ENCODE data around the gene RAD54L2. TPM values are rescaled to one million over a fixed set of nuclear protein-coding genes. Genes with fewer than 3 reads are reported as not detected.
"Not testable (repeated sequence)": the region's sequence is repeated elsewhere in the genome, so short reads cannot be mapped to it uniquely, and the experiment has no call there.

The RAD54L2 gene
- total RNA-seq, 4 donors from 2014 or later = 22.1 to 57.8 (median 26.5) TPM

- no peak overlapping the region for H3K27ac ChIP-seq
- H3K36me3 ChIP-seq = no peaks in the 10 kb centered on the region
- DNase-seq = no peak
- H3K9me3 ChIP-seq = no peaks in the 10 kb centered on the region
- H3K4me3 ChIP-seq = no peak overlapping the region
- TF ChIP-seq POLR2A (IDR thresholded peaks at IDR 0.05) (no peak), CTCF (IDR thresholded peaks at IDR 0.05) (no peak)
- H3K27me3 ChIP-seq = no peaks in the 10 kb centered on the region
- H3K4me1 ChIP-seq = peaks cover 0 to 3% (median 0%) of the 10 kb centered on the region in 4 donors
These were observed 16.1 kb upstream of the RAD54L2 start for GRCh38 chr3:51522273-51522962.

GRCh38 chr3:51524874-51525273 is 13.6 kb upstream of the RAD54L2 start:
- DNase-seq, H3K9me3 ChIP-seq, H3K27me3 ChIP-seq, H3K36me3 ChIP-seq, H3K4me3 ChIP-seq, H3K27ac ChIP-seq, H3K4me1 ChIP-seq: not testable (repeated sequence)

GRCh38 chr3:51530485-51530884 is 8.0 kb upstream of the RAD54L2 start:
- DNase-seq = no peak
- Histone ChIP-seq H3K4me1 (no peaks in the 10 kb centered on the region), H3K9me3 (no peaks in the 10 kb centered on the region), H3K4me3 (no peak overlapping the region), H3K27me3 (no peaks in the 10 kb centered on the region), H3K36me3 (no peaks in the 10 kb centered on the region), H3K27ac (no peak overlapping the region)
- TF ChIP-seq POLR2A (IDR thresholded peaks at IDR 0.05) (no peak), CTCF (IDR thresholded peaks at IDR 0.05) (no peak)

GRCh38 chr3:51535146-51536019 is 3.1 kb upstream of the RAD54L2 start:
- no peaks in the 10 kb centered on the region for H3K27me3 ChIP-seq
- no peak overlapping the region for H3K27ac ChIP-seq
- TF ChIP-seq CTCF (IDR thresholded peaks at IDR 0.05) (no peak), POLR2A (IDR thresholded peaks at IDR 0.05) (no peak)
- no peak for DNase-seq
- no peaks in the 10 kb centered on the region for H3K9me3 ChIP-seq
- no peaks in the 10 kb centered on the region for H3K36me3 ChIP-seq
- H3K4me3 ChIP-seq = no peak overlapping the region
- peaks cover 0 to 16% (median 2%) of the 10 kb centered on the region in 4 donors for H3K4me1 ChIP-seq

GRCh38 chr3:51537631-51538030 is 888 bp upstream of the RAD54L2 start:
- H3K36me3 ChIP-seq, H3K9me3 ChIP-seq, H3K27me3 ChIP-seq, DNase-seq: not testable (repeated sequence)
- Histone ChIP-seq H3K4me1 (peaks cover 0 to 19% (median 2%) of the 10 kb centered on the region in 4 donors), H3K4me3 (peak overlapping the region; percentile 87 to 98 (median 92)), H3K27ac (peak overlapping the region in 3 of 4 donors; percentile 79 to 87 (median 84))

GRCh38 chr3:51538115-51538458 is 432 bp upstream of the RAD54L2 start:
- Histone ChIP-seq H3K27me3 (no peaks in the 10 kb centered on the region), H3K4me1 (peaks cover 0 to 19% (median 2%) of the 10 kb centered on the region in 4 donors), H3K27ac (peak overlapping the region; percentile 79 to 87 (median 83)), H3K36me3 (no peaks in the 10 kb centered on the region), H3K9me3 (no peaks in the 10 kb centered on the region), H3K4me3 (peak overlapping the region; percentile 87 to 98 (median 92))
- DNase-seq = no peak
- TF ChIP-seq POLR2A (IDR thresholded peaks at IDR 0.05) (no peak), CTCF (IDR thresholded peaks at IDR 0.05) (no peak)
